Colonic mucosa (tissue), 4 donors: ENCODE results near the gene HORMAD2. TPM values are rescaled to one million over a fixed set of nuclear protein-coding genes. Genes with fewer than 3 reads are reported as not detected.

Experiments
- DNase-seq: peaks from one replicate; pipeline ENCODE4 v3.0.0-alpha.2; 2020
- H3K27ac ChIP-seq: fragments of 200-600 bp; one replicate; pipeline ENCODE4 v1.8.0; 2021
- H3K27me3 ChIP-seq: fragments of 200-600 bp; one replicate; pipeline ENCODE4 v1.8.0; 2021
- H3K36me3 ChIP-seq: fragments of 200-600 bp; one replicate; pipeline ENCODE4 v1.8.0; 2021
- H3K4me1 ChIP-seq: fragments of 200-600 bp; one replicate; pipeline ENCODE4 v1.8.0; 2021; ENCODE audit warnings: mild to moderate bottlenecking
- H3K4me3 ChIP-seq: fragments of 200-600 bp; one replicate; pipeline ENCODE4 v1.8.0; 2021
- H3K9ac ChIP-seq, 2 donors: one replicate each; pipeline ENCODE4 v1.7.0; 2013; ENCODE audit warnings: control low read depth in 2 of 2, low read depth in 2 of 2, low read length in 2 of 2
- H3K9me3 ChIP-seq: fragments of 200-600 bp; one replicate; pipeline ENCODE4 v1.8.0; 2021
- CTCF ChIP-seq: fragments of 200-600 bp; IDR thresholded peaks from one replicate; pipeline ENCODE4 v1.8.0; 2022; ENCODE audit warnings: antibody characterized with exemption, mild to moderate bottlenecking
- intact Hi-C: fragments of 100-400 bp; cut with DNase I; formaldehyde crosslinking; loops from one replicate; pipeline ENCODE4 v1.14.1; 2022
- total RNA-seq, 2 donors: library from RNA; stranded (reverse); fragmentation: NEBNext Ultra II Directional in 1 of 2; extraction: Animal tissue kit (Norgen Biotek cat#: 25700) in 1 of 2; gene quantifications; one replicate each; pipeline ENCODE4 v1.2.1, GENCODE V29; 2021
- donor health status: healthy.
- donor health status: DM: no; HTN: no; CAD: no.
- donor health status: DM: no; HTN: no; CAD: no.

Gene HORMAD2
- total RNA-seq, 2 donors from 2014 or later: not detected

- intact Hi-C loops: no loop called here
- Histone ChIP-seq H3K9ac (no peak overlapping the region), H3K27me3 (no peaks in the 10 kb centered on the region), H3K27ac (peak overlapping the region; percentile 71), H3K9me3 (no peaks in the 10 kb centered on the region), H3K4me3 (no peak overlapping the region), H3K36me3 (no peaks in the 10 kb centered on the region), H3K4me1 (no peaks in the 10 kb centered on the region)
- DNase-seq: no peak
- TF ChIP-seq CTCF: no peak
These were observed 121.7 kb downstream of the HORMAD2 start for GRCh38 chr22:30201945-30202344.

GRCh38 chr22:30202531-30203006 lies 122.3 kb downstream of the HORMAD2 start:
- Histone ChIP-seq H3K9me3 (no peaks in the 10 kb centered on the region), H3K4me1 (no peaks in the 10 kb centered on the region), H3K27ac (peak overlapping the region; percentile 71), H3K9ac (peak overlapping the region in 1 of 2 donors; percentile 57), H3K4me3 (no peak overlapping the region), H3K27me3 (no peaks in the 10 kb centered on the region), H3K36me3 (no peaks in the 10 kb centered on the region)
- peak; percentile 75 for DNase-seq
- no peak for TF ChIP-seq CTCF
- intact Hi-C loops: no loop called here

DNA sequence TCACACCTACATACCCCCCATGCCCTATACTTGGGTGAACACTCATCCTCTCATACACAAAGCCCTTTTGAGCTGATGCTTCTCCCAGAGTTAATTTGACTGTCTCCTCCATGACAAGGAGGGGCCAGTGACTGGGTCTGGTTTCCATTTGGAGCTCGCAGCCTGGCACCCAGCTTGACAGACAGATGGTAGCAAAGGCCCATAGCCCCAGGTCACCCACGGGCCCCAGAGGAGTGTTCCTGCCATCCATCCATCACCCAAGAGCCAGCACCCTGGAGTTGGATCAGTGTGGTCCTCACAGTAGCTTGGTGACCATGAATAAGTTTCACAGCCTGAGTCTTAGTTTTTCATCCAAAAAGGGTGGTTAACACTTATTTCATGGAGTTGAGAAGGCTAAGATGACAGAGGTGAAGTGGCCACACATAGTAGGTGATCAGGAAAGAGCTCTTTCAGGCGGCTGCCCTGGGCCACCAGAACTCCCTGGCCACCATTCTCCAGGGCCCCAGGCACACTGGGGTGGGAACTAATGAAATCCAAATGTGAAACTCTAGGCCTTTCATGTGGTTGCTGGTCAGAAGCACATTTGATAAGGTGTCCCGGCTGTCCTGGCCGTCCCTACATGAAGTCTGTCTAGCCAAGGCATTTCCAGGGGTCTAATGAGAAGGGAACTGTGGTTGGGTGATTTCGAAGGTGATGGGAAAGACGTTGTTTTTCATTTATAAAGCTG lies 123.9 kb downstream of the HORMAD2 start:
- DNase-seq: no peak
- Histone ChIP-seq H3K36me3 (no peaks in the 10 kb centered on the region), H3K27ac (no peak overlapping the region), H3K4me1 (no peaks in the 10 kb centered on the region), H3K27me3 (no peaks in the 10 kb centered on the region), H3K9me3 (no peaks in the 10 kb centered on the region), H3K4me3 (no peak overlapping the region), H3K9ac (no peak overlapping the region)
- intact Hi-C loops: no loop called here
- no peak for TF ChIP-seq CTCF

DNA sequence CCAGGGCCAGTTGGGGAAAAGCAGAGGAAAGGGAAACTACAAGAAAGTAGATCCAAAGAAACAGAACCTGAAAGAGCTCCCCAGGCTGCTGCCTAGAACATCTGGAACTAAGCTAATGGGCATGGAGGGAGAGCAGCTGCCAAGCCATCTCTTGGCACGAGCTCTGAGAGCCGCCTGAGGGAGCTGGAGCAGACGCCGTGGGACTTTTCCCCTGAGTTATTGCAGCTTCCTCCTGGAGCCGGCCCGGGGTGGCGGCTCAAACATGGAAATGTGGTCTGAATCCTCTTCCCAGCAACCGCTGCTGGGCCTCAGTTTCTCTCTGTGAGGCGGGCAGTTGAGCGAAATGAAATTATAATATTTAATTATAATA lies 124.5 kb downstream of the HORMAD2 start:
- H3K27me3 ChIP-seq: no peaks in the 10 kb centered on the region
- no peak for DNase-seq
- H3K4me3 ChIP-seq: no peak overlapping the region
- H3K9me3 ChIP-seq: no peaks in the 10 kb centered on the region
- no peak overlapping the region for H3K27ac ChIP-seq
- no peaks in the 10 kb centered on the region for H3K4me1 ChIP-seq
- no peak for TF ChIP-seq CTCF
- intact Hi-C loops: no loop called here
- H3K9ac ChIP-seq: no peak overlapping the region
- no peaks in the 10 kb centered on the region for H3K36me3 ChIP-seq

DNA sequence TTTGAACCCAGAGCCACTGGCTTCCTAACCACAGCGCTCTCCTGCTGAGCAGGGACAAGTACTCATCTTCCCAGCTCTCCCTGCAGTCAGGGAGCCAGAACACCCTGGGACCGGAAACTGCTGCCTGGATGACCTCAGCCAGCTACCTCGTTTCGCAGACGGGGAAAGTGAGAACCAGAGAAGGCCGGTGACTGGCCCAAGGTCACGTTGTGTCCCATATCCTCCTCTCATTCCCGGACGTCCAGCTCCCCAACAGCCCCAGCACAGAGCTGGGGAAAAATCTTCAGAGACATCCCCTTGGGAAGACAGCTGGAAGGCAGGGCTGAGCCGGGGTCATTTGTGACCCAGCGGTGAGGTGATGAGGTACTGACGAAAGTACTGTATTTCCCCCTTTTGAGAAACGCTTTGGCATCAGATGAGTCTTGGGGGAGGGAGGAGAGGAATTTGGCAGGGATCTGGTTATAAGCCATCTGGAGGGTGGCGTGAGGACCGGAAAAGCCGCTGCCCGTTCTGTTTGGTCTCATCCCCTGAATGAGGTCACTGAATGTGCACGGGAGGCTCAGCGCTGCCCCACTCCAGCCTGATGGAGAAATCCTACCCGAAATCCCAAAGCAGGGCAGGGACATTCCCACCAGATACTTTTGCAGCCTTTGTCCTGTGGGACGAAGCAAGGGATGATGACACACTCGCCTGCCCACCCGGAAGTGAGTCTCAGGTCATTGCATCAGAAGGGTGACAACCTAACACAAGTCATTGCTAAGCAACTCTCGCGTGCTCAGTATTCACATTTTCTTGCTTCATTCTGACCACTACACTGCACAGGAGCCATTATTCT lies 125.2 kb downstream of the HORMAD2 start:
- Histone ChIP-seq H3K36me3 (no peaks in the 10 kb centered on the region), H3K9ac (no peak overlapping the region), H3K9me3 (no peaks in the 10 kb centered on the region), H3K4me3 (no peak overlapping the region), H3K27ac (no peak overlapping the region), H3K4me1 (no peaks in the 10 kb centered on the region), H3K27me3 (no peaks in the 10 kb centered on the region)
- DNase-seq: no peak
- intact Hi-C loops: no loop called here
- TF ChIP-seq CTCF: no peak
